ENCODE data around the gene NCK1. TPM values are rescaled to one million over a fixed set of nuclear protein-coding genes. Genes with fewer than 3 reads are reported as not detected.

Gene NCK1
- total RNA-seq, 4 donors from 2014 or later, result 53.1 to 74.0 (median 61.6) TPM

GRCh38 chr3:136932978-136933772 lies 71.2 kb downstream of the NCK1 start:
- no peak overlapping the region for H3K4me3 ChIP-seq (ENCODE audit: low read depth, poor library complexity, severe bottlenecking)
- DNase-seq (ENCODE audit: low spot score in 2 of 2), result no peak
- TF ChIP-seq POLR2A (IDR thresholded peaks at IDR 0.05) (no peak), CTCF (IDR thresholded peaks at IDR 0.05) (no peak)
- 39 to 48% methylated on average over 1 of the region's 1 CpG for WGBS, 2 donors
- intact Hi-C loops (cut with DNase I; ENCODE audit: low total_unique reads), result no loop called here

GRCh38 chr3:136937175-136937574 lies 75.2 kb downstream of the NCK1 start:
- TF ChIP-seq POLR2A (IDR thresholded peaks at IDR 0.05) (no peak), CTCF (IDR thresholded peaks at IDR 0.05) (no peak)
- H3K4me3 ChIP-seq (ENCODE audit: low read depth, poor library complexity, severe bottlenecking), result no peak overlapping the region
- 93 to 98% methylated on average over 1 of the region's 1 CpG for WGBS, 2 donors
- intact Hi-C loops (cut with DNase I; ENCODE audit: low total_unique reads), result no loop called here
- DNase-seq (ENCODE audit: low spot score in 2 of 2), result no peak

- no peak overlapping the region for H3K4me3 ChIP-seq (ENCODE audit: low read depth, poor library complexity, severe bottlenecking)
- intact Hi-C loops (cut with DNase I; ENCODE audit: low total_unique reads), result no loop called here
- DNase-seq (ENCODE audit: low spot score in 2 of 2), result no peak
- 46 to 54% methylated on average over 2 of the region's 2 CpGs for WGBS, 2 donors
- TF ChIP-seq POLR2A (IDR thresholded peaks at IDR 0.05) (no peak), CTCF (IDR thresholded peaks at IDR 0.05) (no peak)
Observed at GRCh38 chr3:136937851-136938250, 75.8 kb downstream of the NCK1 start.

- intact Hi-C loops (cut with DNase I; ENCODE audit: low total_unique reads), result no loop called here
- TF ChIP-seq CTCF (IDR thresholded peaks at IDR 0.05) (no peak), POLR2A (IDR thresholded peaks at IDR 0.05) (no peak)
- no peak for DNase-seq (ENCODE audit: low spot score in 2 of 2)
- no peak overlapping the region for H3K4me3 ChIP-seq (ENCODE audit: low read depth, poor library complexity, severe bottlenecking)
Observed at GRCh38 chr3:136938334-136938733, 76.3 kb downstream of the NCK1 start.

- H3K4me3 ChIP-seq (ENCODE audit: low read depth, poor library complexity, severe bottlenecking), result no peak overlapping the region
- TF ChIP-seq CTCF (IDR thresholded peaks at IDR 0.05) (no peak), POLR2A (IDR thresholded peaks at IDR 0.05) (no peak)
- DNase-seq (ENCODE audit: low spot score in 2 of 2), result no peak
- intact Hi-C loops (cut with DNase I; ENCODE audit: low total_unique reads), result no loop called here
- WGBS, 2 donors, result 83 to 86% methylated on average over 1 of the region's 1 CpG
Observed at GRCh38 chr3:136939489-136939888, 77.5 kb downstream of the NCK1 start.

GRCh38 chr3:136942803-136943202 lies 80.8 kb downstream of the NCK1 start:
- no peak for TF ChIP-seq CTCF (IDR thresholded peaks at IDR 0.05)
- no peak for TF ChIP-seq POLR2A (IDR thresholded peaks at IDR 0.05)
- no peak overlapping the region for H3K4me3 ChIP-seq (ENCODE audit: low read depth, poor library complexity, severe bottlenecking)
- WGBS, 2 donors, result 82 to 87% methylated on average over 1 of the region's 1 CpG

More at GRCh38 chr3:136942803-136943202, 80.8 kb downstream of the NCK1 start:
- no peak for DNase-seq (ENCODE audit: low spot score in 2 of 2)
- intact Hi-C loops (cut with DNase I; ENCODE audit: low total_unique reads), result loop anchor here (10.0 kb wide), 1 partner anchor 72 kb away; no protein-coding TSS in a partner anchor

Measured in lower leg skin (tissue), 4 donors.